Gastroesophageal sphincter (tissue), 4 donors: Measurements from ENCODE around the gene EFNA4. TPM values are rescaled to one million over a fixed set of nuclear protein-coding genes. Genes with fewer than 3 reads are reported as not detected.

Experiments used
- ATAC-seq: fragments of 150-250 bp; one replicate; pipeline ENCODE4 v1.9.1; 2016; ENCODE audit warnings: mild to moderate bottlenecking, moderate library complexity
- H3K27ac ChIP-seq, 4 donors: fragments of 200-600 bp; sonication (generic) in 3 of 4; 1 replicate in 3 of 4; 2 replicates in 1 of 4; pipeline ENCODE4 v1.5.1; 2016 to 2019
- H3K27me3 ChIP-seq: fragments of 200-600 bp; sonication (generic); one replicate; pipeline ENCODE4 v1.5.1; 2019
- H3K36me3 ChIP-seq, 2 donors: fragments of 200-600 bp; sonication (generic); one replicate each; pipeline ENCODE4 v1.5.1; 2019; ENCODE audit warnings: control low read depth in 1 of 2
- H3K4me1 ChIP-seq, 3 donors: fragments of 200-600 bp; sonication (generic); 1 replicate in 2 of 3; 2 replicates in 1 of 3; pipeline ENCODE4 v1.5.1; 2016 to 2019; ENCODE audit warnings: control low read depth in 2 of 3
- H3K4me3 ChIP-seq, 2 donors: fragments of 200-600 bp; sonication (generic); one replicate each; pipeline ENCODE4 v1.5.1; 2019; ENCODE audit warnings: mild to moderate bottlenecking in 1 of 2, moderate library complexity in 1 of 2
- H3K9me3 ChIP-seq, 3 donors: fragments of 200-600 bp; sonication (generic); one replicate each; pipeline ENCODE4 v1.5.1; 2017 to 2019; ENCODE audit warnings: control low read depth in 2 of 3
- CTCF ChIP-seq, 4 experiments: fragments of 200-600 bp in 2 of 4; fragments of 450-650 bp in 2 of 4; sonication (generic) in 1 of 4; IDR thresholded peaks; one replicate each; pipeline ENCODE4 v1.5.1; 2017 to 2019; ENCODE audit warnings: antibody characterized with exemption in 4 of 4, mild to moderate bottlenecking in 2 of 4, moderate library complexity in 2 of 4
- EP300 ChIP-seq: sonication (generic); formaldehyde crosslinking; IDR thresholded peaks from one replicate; pipeline ENCODE4 v1.6.1; 2017; ENCODE audit warnings: antibody characterized with exemption, mild to moderate bottlenecking
- POLR2A ChIP-seq, 2 donors: fragments of 450-650 bp; IDR thresholded peaks; one replicate each; pipeline ENCODE4 v1.6.1; 2017; ENCODE audit warnings: antibody characterized with exemption in 2 of 2, mild to moderate bottlenecking in 2 of 2, moderate library complexity in 1 of 2
- POLR2AphosphoS5 ChIP-seq: sonication (generic); formaldehyde crosslinking; IDR thresholded peaks from one replicate; pipeline ENCODE4 v1.6.1; 2017; ENCODE audit warnings: antibody characterized with exemption
- WGBS, 2 donors: methylation state at CpG; one replicate each; pipeline ENCODE4 v1.1.5; 2018; ENCODE audit warnings: low coverage in 1 of 2; 5-methylcytosine and 5-hydroxymethylcytosine counted together
- total RNA-seq, 4 donors: library from RNA; depleted of rRNA; stranded (reverse); fragments of >200 nt; gene quantifications; one replicate each; pipeline ENCODE4 v1.1.0, GENCODE V29; 2016

The EFNA4 gene
- total RNA-seq, 4 donors from 2014 or later: 0.81 to 5.8 (median 2.3) TPM

DNA sequence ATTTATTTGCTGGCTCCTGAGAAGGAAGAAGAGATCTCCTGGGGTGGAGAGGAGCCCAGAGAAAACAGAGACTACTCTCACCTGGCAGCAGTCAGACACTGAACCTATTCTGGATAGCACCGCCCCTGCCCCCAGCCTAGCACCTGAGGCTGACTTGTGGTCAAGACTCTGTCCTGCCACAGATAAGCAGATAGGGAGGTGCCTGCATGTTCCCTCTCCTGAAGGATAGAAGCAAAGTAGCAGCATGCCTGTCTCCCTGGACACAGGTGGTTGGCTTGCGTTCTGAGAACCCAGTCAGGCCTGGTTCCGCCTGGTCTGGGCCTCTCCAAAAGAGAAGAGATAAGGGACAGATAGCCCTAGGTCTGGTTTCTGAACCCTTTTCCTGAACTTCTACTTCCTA is 13.8 kb downstream of the EFNA4 start:
- no peaks in the 10 kb centered on the region for H3K9me3 ChIP-seq
- TF ChIP-seq EP300: no peak
- no peak for TF ChIP-seq CTCF (IDR thresholded peaks at IDR 0.05)
- TF ChIP-seq POLR2A (IDR thresholded peaks at IDR 0.05): no peak
- no peak for TF ChIP-seq POLR2AphosphoS5
- no peak for ATAC-seq
- no peak overlapping the region for H3K4me3 ChIP-seq
- H3K36me3 ChIP-seq: no peaks in the 10 kb centered on the region
- H3K4me1 ChIP-seq: peaks cover 11 to 43% (median 40%) of the 10 kb centered on the region in 3 donors
- peaks cover 38% of the 10 kb centered on the region for H3K27me3 ChIP-seq
- WGBS, 2 donors: 83% methylated on average over 2 of the region's 3 CpGs; no CpG with 5 or more reads in 1 of the 2 donors
- no peak overlapping the region for H3K27ac ChIP-seq

DNA sequence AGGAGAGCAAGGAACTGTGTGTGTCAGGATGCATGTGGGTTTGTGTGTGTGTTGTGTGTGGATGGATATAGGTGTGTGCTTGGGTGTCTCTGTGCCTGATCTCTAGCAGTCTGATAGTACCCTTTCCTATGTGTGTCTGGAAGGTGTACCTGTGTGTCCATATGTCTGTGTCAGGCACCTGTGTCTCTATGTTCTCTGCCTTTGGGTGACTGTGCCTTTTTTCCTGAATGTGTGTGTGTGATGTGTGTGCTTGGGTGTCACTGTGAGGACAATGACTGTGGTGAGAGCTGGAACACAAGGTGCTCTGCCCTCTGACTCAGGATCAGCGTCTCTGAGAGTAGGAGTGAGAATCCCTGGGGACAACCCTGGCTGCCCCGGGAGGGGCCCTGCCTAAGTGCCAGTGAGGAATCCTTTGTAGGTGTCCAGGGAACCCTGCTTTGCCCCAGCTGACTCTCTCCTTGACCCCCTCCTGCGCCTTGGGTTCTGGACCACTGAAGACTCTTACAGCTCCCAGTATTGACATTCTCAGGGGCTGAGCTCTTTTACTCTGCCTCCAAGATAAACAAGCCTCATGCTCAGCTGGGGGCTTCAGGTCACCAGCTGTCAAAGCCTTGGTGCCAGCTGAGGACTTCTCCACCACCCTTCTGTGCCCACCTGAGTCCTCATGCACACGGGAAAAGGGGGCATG is 14.4 kb downstream of the EFNA4 start:
- Histone ChIP-seq H3K27ac (no peak overlapping the region), H3K4me1 (peaks cover 11 to 49% (median 43%) of the 10 kb centered on the region in 3 donors), H3K4me3 (no peak overlapping the region), H3K36me3 (no peaks in the 10 kb centered on the region), H3K27me3 (peaks cover 44% of the 10 kb centered on the region), H3K9me3 (no peaks in the 10 kb centered on the region)
- no peak for TF ChIP-seq POLR2A (IDR thresholded peaks at IDR 0.05)
- no peak for TF ChIP-seq EP300
- TF ChIP-seq POLR2AphosphoS5: no peak
- no peak for TF ChIP-seq CTCF (IDR thresholded peaks at IDR 0.05)
- ATAC-seq: no peak
- WGBS, 2 donors: 66% methylated on average over 4 of the region's 4 CpGs; no CpG with 5 or more reads in 1 of the 2 donors

DNA sequence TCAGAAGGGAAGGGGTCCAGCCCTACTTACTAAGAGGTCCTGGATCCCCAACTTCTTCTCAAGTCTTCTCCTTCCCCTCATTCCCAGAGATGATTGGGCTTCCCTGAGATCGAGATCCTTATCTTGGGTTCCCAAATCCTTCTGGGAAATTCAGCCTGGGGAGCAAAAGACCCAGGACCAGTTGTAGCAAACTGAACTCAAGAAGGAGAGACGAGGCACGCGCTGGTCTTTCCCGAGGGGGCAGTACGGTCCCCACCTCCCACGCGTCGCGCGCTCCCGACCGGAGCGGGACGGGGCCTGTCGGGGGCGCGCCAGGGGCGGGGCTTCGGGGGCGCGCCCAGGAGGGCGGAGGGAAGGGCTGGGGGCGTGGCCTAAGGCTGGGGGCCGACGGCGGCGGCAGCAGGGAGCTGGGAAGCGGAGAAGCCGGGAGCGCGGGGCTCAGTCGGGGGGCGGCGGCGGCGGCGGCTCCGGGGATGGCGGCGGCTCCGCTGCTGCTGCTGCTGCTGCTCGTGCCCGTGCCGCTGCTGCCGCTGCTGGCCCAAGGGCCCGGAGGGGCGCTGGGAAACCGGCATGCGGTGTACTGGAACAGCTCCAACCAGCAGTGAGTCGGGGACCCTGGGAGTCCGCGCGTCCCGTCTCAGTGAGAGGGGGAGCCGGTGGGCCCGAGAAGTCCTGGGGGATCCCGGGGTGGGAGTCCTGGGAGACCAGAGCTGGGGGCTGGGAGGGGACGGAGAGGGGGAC is 15.1 kb downstream of the EFNA4 start, which contains the start of gene EFNA3:
Gene EFNA3 (plus strand): TSS at position 369 of the 741 bp plus-strand sequence. CDS start 105 bp downstream, at position 474.
- no peaks in the 10 kb centered on the region for H3K36me3 ChIP-seq
- no peaks in the 10 kb centered on the region for H3K9me3 ChIP-seq
- TF ChIP-seq POLR2A (IDR thresholded peaks at IDR 0.05): no peak
- TF ChIP-seq CTCF (IDR thresholded peaks at IDR 0.05): peak in 2 of 4 experiments; percentile 10
- peaks cover 11 to 51% (median 43%) of the 10 kb centered on the region in 3 donors for H3K4me1 ChIP-seq
- 0 to 17% methylated on average over 1 to 5 of the region's 59 CpGs for WGBS, 2 donors
- peak within 1 kb of the TSS; percentile 21 to 52 for H3K4me3 ChIP-seq
- H3K27ac ChIP-seq: peak within 1 kb of the TSS in 1 of 4 donors; percentile 37
- peaks cover 51% of the 10 kb centered on the region for H3K27me3 ChIP-seq
- peak; percentile 75 for ATAC-seq

- no peaks in the 10 kb centered on the region for H3K9me3 ChIP-seq
- peaks cover 56% of the 10 kb centered on the region for H3K27me3 ChIP-seq
- peak overlapping the region in 1 of 4 donors; percentile 37 for H3K27ac ChIP-seq
- peaks cover 11 to 56% (median 43%) of the 10 kb centered on the region in 3 donors for H3K4me1 ChIP-seq
- peak overlapping the region in 1 of 2 donors; percentile 52 for H3K4me3 ChIP-seq
- no peaks in the 10 kb centered on the region for H3K36me3 ChIP-seq
- ATAC-seq: no peak
- no CpG with 5 or more reads among the region's 10 CpGs for WGBS, 2 donors
- TF ChIP-seq POLR2AphosphoS5: no peak
- TF ChIP-seq EP300: no peak
- no peak for TF ChIP-seq POLR2A (IDR thresholded peaks at IDR 0.05)
- no peak for TF ChIP-seq CTCF (IDR thresholded peaks at IDR 0.05)
Measured at GRCh38 chr1:155079210-155079486, 15.6 kb downstream of the EFNA4 start.
